G401.6 (cell line): ENCODE results near the gene CREB3L2.
"Not testable (repeated sequence)": the region's sequence is repeated elsewhere in the genome, so short reads cannot be mapped to it uniquely, and the experiment has no call there.

Experiments
- FAIRE-seq: peaks from 2 replicates; lab custom pipeline; 2012; peaks lifted over from hg19 to GRCh38; lab: Jason Lieb, UNC

The CREB3L2 gene

DNA sequence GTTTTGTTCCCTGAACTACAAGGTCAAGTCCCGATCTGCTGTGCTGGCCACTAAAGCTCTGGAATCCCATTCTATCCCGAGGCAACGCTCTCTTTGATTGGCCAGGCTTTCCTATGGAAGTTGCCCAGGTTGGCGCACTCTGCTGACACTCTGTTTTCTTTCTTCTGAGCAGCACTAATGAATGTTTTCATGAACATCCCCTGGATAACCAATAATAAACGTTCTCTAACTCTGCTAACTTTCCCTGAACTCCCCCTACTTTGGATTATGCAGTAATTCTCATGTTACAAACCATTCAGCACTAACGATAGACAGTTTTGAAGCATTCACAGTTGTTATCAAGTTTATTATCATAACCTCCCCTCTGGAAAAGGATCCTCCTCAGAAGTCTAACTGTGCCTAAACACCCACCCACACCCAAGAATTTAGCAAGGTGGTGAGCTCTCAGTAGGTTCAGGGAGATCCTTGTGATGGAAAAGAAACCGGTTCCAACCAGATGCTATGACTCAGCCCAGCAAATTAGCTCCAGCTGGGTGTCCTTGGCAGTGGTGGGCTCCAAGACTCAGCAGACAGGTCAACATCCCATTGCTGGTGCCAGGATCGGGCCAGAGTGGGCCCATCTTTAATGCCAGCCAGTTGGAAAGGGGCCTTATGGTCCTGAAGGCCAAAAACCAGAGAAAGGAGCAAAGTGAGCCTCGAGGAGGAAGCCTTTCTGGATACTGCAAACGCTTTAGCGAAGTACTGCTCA is 68.4 kb downstream of the CREB3L2 start:
- FAIRE-seq = no peak

DNA sequence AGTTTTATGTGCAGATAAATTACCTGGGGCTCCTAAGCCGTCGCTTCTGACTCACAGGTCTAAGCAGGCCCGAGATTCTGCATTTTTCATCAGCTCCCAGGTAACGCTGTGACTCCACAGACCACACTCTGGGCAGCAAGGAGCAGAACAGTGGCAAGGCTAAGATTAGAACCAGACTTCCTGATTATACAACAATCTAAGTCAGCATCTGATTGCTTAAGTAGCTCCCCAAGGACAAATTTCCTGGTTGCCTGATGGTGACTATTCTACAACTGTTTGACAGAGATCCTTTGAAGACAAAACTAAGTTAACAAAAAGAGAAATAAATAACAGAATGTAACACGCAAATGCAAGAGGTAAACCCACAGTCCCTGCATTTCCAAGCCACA is 69.0 kb downstream of the CREB3L2 start:
- no peak for FAIRE-seq

DNA sequence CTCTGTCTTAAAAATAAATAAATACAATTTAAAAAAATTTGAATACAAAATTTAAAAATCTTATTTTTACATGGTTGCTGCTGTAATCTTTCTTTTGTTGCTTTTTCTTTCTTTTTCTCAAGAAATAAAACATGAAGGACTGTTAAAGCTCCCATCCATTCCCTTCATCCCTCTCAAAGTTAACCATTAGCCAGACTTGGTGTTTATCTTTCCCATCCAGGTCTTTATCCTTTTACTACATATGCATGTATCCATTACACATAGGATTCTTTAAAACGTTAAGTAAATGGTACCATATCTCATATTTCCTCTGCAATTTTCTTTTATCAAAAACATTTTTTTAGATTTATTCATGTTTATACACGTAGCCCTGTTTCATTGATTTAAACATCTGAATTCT is 70.1 kb downstream of the CREB3L2 start:
- FAIRE-seq = no peak

DNA sequence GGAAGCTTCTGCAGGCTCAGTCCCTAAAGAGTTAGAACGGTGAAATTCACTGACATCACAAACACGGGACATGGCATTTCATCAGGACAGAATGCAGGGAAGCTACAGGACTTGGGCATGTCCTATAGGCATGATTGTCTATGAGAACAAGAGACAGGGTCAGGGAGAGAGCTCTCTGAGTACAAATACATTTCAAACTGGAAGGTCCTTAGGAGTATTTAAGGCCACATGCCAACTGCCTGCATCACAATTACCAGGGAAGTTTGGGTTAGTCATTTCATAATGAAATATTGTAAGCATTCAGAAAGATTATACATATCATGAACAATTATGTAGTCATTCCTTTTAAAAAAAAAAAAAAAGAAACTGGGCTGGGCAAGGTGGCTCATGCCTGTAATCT is 71.3 kb downstream of the CREB3L2 start:
- no peak for FAIRE-seq

DNA sequence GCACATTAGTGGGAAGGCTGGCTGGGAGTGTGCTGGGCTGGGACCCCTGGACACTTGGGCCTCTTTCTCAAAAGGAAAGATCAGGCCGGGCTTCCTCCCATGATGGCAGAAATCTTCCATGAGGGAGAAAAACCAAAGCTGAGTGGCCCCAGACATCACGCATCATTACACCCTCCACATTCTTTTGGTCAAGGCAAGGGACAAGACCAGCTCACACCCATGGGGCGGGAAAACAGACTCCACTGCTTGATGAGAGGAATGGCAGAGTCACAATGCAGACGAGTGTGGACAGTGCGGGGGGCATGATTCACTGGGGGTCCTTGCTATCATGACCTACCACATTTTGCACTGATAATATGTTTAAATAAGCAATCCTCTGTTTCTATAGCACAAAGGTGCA is 73.3 kb downstream of the CREB3L2 start:
- no peak for FAIRE-seq

DNA sequence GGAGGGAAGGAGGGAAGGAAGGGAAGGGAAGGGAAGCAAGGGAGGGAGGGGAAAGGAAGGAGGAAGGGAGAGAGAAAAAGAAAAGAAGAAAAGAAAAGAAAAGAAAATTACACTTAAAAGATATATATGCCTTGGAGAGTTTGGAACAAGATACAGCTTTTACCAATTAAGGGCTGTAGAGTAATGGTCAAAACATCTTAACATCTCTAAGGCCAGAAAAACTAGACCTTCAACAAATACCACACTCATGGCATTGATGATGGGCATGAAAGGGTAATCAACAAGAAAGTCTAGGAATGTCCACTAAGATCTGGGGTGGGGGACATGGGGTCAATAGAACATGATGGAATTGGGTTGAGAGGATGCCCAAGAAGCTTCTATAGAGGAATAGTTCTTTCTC is 74.5 kb downstream of the CREB3L2 start:
- FAIRE-seq = no peak

DNA sequence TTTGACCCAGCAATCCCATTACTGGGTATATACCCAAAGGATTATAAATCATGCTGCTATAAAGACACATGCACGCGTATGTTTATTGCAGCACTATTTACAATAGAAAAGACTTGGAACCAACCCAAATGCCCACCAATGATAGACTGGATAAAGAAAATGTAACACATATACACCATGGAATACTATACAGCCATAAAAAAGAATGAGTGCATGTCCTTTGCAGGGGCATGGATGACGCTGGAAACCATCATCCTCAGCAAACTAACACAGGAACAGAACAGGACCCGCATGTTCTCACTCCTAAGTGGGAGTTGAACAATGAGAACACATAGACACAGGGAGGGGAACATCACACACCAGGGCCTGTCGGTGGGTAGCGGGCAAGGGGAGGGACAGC is 75.7 kb downstream of the CREB3L2 start:
- not testable (repeated sequence) for FAIRE-seq

DNA sequence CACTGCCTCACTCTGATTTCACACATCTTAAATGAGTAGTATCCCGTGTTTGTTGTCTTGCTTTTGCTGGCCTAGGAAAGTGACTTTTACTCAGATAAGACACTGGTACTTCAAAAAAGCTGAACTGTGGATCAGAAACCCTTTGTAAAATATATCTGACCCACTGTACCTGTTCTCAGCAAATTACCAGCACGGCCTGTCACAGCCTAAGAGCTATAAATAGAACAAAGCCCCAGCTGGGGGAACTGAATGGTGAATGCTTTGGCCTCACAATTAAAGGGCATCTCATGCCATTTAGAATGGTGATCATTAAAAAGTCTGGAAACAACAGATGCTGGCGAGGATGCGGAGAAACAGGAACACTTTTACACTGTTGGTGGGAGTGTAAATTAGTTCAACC is 76.1 kb downstream of the CREB3L2 start:
- FAIRE-seq = no peak

DNA sequence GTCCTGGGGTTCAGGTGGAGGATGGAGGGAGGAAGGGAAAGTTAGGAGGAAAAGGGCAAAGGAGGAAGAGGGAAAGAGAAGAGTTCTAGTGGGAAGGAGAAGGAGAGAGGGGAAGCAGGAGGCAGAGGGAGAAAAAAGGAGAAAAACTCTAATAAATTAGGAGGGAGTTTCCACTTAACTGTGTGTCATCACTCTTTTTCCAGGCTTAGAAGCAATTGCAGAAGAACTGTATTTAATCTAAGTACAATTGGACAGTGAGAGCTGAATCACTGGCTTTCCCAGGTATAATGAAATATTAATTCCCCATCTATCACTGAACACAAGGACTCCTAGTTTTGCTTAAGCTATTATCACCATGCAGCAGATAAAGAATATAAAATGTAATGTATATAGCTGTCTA is 76.8 kb downstream of the CREB3L2 start:
- FAIRE-seq = no peak

DNA sequence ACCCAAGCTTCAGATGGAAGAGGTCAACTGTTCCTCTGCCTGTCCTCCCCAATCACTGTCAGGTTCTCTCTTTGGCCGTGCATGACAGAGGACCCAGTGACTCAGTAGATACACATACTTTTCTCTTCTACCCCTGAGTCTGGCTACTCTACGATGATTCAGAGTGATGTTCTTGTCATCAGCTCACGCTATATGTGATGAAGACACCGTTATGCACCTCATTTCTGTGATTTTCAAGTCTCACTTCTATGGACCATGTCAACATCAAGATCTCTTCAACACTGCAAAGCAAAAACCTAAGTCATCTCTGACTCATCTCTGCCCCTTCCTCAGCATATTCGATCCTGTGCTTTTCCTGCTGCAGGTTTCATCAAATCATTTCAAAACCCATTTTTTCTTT is 78.5 kb downstream of the CREB3L2 start:
- FAIRE-seq = no peak

DNA sequence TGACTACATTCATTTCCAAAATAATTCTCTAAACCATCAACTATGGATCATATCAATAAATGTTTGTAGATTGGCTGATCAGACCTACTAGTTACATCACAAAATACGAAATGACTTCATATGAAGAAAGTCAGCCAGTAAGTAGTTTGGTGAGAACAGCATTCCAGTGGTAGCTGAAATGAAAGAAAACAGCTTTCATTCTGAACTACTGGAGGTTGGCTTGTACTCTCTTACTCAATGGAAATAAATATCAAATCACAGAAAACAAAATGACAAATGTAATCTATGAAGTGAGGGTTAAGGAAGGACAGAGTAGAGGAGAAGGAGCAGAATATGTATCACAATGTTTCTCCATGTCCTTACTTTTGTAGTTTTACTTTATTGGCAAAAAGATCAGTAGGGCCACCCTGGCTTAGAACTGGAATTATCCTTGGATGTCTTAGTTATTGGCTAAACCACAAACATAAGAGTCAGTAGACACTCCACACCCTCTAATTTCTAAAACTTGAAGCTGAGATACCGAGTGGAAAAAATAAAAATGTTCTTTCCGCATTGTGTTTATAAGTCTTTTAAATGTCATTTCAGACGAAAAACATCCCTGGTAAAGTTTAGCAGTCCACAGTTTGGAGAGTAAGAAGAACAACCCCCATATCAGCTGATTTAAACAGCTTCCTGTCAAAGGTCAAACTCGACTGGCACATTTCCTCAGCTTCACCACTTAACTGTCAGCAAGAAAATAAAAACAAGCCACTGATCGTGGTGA is 81.1 kb downstream of the CREB3L2 start:
- FAIRE-seq = no peak

DNA sequence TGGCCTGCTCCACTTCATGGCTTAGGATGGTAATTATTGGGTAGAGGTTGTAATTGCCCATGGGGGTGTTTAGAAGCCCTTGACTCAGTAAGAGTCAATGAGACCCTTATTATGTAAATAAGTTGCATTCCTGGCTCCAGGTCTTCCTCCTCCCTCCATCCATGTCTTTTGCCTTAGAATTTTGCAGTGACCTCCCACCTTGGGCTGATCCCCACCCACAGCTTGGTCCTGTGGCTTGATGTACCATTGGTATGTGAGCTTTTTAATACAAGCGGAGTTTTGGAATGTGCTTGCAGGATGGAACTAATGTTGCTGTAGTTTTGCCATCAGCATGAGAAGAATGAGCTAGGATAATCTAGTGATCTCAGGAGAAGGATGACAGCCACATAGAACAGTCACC is 81.9 kb downstream of the CREB3L2 start:
- FAIRE-seq = no peak

DNA sequence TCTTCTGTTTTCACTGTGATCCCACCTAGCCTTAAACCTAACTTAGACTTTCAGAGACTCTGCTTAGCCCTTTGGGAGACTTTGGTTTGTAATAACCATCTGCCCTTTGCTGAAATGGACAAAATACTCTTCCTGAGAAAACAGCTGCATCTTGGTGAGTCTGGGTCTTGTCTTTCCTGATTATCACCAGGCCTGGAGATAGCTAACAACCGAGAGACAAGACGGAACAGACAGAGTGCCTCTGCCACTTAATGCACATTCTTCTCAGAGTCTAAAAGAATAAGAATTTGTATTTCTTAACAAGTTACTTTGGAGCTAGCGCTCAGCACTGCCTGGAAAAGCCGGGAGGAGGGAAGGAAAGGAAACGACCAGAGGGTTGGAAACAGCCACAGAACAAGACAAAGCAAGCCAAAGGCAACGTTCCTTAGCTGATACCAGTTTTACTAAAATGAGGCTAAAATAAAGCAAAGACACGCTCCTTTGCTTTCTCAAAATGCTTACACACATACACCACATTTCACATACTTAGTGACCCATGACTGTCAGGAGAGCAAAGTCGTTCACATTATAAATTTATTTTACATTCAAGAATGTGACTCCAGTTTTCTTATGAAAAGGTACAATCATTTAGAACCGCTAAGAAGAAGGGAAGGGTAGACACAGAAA is 84.8 kb downstream of the CREB3L2 start:
- FAIRE-seq = no peak

DNA sequence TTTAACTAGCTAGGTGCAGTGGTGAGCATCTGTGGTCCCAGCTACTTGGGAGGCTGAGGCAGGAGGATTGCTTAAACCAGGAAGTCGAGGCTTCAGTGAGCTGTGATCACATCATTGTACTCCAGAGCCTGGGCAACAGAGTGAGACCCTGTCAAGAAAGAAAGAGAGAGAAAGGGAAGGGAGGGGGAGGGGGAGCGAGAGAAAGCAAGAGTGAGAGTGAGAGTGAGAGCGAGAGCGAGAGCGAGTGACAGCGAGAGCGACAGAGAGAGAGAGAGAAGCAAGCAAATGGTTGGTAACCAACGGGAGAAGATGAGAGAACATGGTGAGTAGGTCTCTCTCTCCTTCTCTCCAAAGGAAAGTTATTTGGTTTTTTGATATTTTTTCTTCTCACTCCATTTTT is 85.3 kb downstream of the CREB3L2 start:
- no peak for FAIRE-seq

DNA sequence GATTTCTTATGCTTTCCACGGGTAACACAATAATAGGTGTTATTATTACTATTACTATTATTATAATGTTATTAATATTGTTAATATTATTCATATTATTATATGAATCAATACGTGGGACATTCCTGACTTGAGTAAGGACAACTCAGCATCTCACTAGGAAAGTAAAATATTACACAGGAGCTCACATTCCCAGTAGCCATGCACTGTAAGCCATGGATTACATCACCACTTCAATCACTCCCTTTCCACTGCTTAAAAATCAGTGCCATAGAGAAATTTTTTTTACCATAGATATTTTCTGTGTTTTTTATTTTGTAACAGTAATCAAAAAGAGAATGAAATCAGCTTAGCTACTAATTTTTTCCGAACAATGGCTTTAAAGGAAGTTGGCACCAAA is 86.6 kb downstream of the CREB3L2 start:
- no peak for FAIRE-seq

DNA sequence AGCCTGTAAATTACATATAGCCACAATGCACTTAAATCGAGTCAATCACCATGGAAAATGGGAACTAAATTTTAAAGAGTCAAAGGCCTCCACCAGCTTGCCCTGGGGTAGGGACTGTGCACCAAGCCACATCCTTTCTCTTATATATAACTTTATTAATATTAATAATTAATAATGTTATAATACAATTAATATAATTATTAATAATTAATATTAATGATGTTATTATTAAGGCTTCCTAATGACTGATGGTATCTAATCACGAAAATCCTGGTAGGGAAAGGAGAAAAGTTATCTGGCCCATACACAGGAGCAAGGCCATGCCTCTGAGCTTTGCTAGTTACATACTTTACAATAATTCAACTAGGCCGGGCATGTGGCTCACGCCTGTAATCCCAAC is 87.9 kb downstream of the CREB3L2 start:
- FAIRE-seq = no peak

DNA sequence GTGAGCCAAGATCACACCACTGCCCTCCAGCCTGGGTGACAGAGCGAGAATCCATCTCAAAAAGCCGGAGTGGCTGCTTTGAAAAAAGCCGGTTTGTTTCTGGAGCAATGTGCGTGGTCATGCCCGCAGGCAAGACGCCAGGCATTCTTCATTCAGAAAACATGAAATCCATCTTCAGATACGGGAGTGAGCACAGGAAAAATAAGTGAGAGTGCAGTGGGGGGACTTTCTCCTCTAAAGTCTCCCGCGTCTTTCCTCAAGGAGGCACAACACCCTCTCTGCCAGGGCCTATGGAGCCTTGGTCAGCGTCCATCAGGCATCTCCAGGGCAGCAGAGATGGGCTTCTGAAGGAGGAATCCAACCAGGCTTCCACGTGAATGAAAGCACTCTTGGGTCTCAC is 92.8 kb downstream of the CREB3L2 start:
- no peak for FAIRE-seq

DNA sequence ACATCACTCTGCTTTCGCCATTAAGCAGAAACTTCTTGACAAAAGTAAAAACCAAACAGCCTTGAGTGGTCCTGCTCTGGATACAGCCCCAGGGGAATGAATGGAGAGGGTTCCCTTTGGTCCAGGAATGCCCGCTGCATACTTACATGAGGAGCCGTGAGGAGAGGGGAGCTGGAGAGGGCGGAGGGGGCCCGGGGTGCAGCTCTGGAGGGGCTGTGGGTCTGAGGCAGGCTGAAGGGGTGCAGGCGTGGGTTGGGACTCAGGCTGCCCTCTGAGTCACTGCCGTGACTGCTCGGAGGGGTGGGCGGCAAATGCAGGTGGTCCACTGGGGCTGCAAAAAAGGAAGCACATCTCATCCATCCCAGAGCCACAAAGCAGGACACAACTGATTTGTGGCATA is 93.8 kb downstream of the CREB3L2 start:
- FAIRE-seq = no peak

DNA sequence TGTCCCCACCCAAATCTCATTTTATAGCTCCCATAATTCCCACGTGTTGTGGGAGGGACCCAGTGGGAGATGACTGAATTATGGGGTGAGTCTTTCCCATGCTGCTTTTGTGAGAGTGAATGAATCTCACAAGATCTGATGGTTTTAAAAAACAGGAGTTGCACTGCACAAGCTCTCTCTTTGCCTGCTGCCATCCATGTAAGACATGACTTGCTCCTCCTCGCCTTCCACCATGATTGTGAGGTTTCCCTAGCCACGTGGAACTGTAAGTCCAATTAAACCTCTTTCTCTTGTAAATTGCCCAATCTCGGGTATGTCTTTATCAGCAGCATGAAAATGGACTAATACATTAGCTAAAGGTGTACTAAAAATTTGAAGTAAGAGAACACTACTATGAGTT is 95.2 kb downstream of the CREB3L2 start:
- not testable (repeated sequence) for FAIRE-seq

DNA sequence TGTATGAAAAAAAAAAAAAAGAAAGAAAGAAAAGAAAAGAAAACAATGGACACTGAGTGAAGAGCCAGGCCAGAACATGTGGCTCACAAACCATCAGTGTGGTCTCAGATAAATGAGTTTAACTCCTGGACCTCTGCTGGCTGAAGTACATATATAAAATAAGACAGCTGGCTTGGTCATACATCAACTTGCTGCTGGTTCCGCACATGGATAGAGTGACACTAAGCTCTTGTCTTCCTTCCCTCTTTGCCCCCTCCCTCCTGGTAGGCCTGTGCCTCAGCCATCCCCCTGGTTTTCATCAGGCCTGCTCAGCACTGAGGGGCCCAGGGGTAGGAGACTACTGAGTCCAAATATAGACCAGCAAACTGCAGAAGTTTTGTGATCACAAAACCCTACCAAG is 97.1 kb downstream of the CREB3L2 start:
- FAIRE-seq = no peak

DNA sequence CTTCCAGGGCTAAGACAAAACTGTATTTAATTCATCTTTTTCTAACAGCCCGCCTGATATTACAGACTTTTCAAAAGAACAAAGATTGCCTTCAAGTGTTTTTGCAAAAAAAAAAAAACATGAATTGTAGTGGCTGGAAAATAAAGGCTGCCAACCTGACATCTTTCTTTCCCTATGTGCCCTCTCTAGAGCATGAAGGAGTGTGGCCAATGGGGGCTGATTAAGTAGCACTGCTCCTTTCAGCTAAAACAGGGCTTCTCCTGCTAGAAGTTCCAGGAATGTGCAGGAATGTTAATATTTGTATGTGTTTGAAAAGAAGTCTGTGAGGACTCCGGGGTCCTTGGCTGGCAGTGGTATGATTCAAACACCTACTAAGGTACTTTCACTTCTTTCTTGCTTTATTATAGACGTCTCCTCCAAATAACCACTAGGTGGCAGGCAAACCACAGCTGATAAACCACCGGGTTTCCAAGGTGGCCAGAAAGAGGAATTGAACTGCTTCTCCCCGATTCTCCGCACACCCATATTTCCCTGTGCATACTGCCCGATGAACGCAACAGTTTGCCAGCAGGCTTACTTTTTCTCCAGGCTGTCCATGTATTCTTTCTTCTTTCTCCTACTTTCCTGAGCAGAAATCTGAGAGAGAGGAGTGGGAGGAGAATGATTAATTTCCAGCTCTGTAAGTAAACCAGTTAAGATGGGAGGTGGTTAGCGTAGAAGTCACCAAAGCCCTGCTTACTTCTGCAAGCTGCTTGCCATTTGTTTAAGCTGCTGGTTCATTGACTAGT is 98.3 kb downstream of the CREB3L2 start:
- FAIRE-seq = peak; percentile 60

DNA sequence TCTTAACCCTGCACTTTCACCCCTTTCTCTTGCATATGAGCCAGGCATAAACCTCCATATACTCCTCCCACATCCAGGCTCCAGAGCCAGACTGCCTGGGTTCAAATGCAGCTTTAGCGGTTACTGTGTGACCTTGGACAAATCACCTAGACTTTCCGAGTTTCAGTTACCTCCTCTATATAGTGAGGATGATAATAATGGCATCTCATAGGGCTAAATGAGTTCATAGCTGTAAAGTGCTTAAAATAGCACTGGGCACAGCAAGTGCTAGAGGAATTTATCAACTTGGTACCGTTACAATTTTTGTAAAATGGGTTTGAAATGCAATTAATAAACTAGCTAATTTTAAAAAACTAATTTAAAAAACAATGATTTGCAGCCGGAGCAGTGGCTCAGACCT is 101.7 kb downstream of the CREB3L2 start:
- no peak for FAIRE-seq
